ENCODE measurements around the gene ABCC10.

Gene ABCC10

DNA sequence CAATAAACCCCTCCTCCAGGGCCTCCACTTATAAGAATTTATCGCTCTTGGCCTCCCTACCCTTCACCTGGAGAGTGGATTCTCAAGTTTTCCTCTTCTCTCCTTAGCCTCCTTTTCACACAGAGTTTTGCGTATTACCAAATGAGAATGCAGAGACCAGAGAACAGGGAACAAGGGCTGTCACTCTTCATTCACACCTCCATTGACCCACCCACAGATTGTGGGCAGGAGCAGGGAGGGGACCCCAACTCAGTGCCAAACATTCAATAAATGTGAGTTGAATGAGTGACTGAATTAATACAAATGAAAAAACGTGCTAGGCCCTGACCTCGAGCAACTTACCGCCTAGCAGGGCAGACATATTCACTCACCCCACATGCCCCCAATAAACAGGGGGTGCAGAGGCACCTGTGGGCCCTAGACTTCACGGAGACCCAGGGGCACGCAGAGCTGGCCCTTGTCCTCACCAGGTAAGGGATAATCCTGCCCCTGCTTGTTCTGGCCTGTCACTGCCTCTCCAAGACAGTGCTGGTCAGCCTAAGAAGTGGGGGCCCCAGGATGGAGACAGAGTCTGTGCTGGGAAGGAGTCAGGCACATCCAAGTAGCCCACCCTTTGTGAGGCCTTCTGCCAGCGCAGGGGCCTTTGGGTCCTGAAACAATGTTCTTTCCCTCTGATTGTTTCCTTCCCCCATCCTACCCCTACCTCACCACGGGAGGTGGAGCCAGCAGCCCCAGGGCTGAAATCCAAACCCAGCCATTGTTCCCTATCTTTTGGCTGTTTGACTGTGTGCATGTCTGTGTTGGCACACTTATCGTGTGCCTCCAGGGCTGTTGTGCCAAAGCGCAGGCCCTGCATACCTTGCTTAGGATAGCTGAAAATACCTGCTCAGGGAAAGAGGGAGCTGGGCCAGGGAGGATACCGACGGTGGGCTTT is 41.7 kb downstream of the ABCC10 start:
- no peak for DNase-seq

DNA sequence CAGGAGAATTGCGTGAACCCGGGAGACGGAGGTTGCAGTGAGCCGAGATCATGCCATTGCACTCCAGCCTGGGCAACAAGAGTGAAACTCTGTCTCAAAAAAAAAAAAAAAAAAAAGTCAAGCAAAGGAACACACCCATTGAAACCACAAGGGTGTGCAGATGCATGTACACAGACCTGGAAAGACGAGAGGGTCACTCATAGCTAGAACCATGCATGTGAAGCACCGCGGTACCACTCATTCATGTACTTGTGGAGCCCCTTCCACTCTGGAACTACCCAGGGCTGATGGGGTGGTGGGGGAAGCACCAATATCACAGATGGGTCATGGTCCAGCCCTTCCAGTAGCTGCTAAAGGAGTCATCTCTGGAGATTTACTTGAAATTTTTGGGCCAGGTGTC is 42.6 kb downstream of the ABCC10 start:
- no peak for DNase-seq

DNA sequence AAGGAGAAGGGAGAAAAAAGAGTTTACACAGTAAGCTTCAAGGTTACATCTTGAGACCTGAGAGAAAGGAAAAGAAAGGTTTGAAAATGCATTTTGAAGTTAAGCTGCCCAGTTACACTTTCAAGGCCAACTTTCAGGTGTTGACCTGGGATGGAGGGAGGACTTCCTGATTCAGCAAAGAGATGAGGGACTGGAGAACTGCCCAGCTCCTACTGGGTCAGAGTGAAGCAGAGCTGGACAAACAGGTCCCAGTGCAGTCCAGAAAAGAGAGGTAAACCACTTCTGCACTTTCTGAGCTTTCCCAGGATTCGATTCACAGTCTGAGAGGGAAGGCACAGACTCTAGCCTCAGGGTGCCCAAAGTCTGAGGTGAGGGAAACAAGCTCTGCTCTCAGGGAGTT is 44.1 kb downstream of the ABCC10 start:
- no peak for DNase-seq

DNA sequence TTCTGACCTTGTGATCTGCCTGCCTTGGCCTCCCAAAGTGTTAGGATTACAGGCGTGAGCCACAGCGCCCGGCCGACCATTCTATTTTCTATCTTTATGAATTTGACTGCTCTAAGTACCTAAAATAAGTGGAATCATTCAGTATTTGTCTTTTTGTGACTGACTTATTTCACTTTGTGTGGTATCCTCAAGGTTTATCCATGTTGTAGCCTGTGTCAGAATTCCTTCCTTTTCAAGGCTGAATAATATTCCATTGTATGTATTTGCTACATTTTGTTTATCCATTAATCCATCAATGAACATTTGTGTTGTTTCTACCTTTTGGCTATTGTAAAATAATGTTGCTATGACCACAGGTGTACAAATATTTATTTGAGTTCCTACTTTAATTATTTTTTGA is 45.2 kb downstream of the ABCC10 start:
- DNase-seq: no peak

GRCh38 chr6:43475516-43475915 is 48.2 kb downstream of the ABCC10 start:
- no peak for DNase-seq

- DNase-seq: no peak
Measured at GRCh38 chr6:43476746-43477145, 49.4 kb downstream of the ABCC10 start.

DNA sequence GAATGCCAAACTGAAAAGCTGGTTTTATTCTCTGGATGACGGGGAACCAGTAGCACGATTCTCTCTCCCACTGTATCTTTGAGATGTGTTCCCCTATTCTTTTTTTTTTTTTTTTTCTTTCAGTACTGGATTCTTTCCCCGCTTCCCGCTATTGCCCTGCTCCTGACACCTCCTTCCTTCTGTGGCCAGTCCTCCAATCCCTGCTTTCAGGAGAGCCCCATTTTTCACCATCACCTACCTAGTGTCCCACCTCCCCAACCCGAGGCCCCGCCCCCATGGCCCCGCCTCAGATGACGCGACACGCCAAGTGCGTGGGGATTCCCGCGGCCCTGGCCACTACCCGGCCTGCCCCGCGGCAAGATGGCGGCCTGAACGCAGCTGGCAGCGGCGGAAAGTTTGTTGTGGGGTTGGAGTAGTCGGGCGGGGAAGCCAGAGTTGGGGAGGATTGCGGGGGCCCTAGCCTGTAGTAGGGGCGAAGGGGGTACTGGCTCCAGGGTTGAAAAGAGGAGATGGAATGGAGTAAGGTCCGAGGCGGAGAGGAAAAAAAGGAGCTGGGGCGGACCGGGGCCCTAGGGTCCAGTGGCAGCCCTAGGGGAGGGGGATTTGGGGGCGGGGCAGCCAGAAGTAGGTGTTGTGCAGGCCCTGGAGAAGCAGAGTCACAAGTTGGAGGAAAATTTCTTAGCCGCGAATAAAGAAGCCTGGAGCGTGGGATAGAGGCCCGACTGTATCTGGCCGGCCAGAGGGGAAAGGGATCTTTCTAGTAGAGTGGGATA is 50.1 kb downstream of the ABCC10 start, which contains the start of gene TJAP1:
TSS of gene TJAP1 (plus strand) at position 336 of the 773 bp plus-strand sequence. CDS start 21,432 bp downstream, outside the sequence.
- peak; percentile 99 for DNase-seq

DNA sequence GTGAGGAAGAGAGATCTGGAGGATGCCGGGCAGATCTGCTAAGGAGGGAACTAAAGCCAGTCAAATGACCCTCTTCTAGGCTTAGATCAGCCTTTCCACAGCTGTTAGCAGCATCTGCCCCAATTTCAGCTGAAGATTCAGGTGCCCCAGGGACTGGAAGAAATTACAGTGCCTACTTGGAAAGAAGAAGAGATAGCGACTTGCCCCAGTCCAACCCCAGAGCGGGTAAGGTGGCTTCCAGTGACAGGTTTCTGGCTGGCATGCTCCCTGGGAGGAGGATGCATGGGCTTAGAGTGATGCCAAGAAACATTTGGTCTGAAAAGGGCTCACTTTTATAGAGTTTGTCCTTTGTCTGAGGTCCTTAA is 50.6 kb downstream of the ABCC10 start:
- no peak for DNase-seq

GRCh38 chr6:43481075-43481474 is 53.7 kb downstream of the ABCC10 start:
- no peak for DNase-seq

- no peak for DNase-seq
Measured at GRCh38 chr6:43481591-43482236, 54.4 kb downstream of the ABCC10 start.

DNA sequence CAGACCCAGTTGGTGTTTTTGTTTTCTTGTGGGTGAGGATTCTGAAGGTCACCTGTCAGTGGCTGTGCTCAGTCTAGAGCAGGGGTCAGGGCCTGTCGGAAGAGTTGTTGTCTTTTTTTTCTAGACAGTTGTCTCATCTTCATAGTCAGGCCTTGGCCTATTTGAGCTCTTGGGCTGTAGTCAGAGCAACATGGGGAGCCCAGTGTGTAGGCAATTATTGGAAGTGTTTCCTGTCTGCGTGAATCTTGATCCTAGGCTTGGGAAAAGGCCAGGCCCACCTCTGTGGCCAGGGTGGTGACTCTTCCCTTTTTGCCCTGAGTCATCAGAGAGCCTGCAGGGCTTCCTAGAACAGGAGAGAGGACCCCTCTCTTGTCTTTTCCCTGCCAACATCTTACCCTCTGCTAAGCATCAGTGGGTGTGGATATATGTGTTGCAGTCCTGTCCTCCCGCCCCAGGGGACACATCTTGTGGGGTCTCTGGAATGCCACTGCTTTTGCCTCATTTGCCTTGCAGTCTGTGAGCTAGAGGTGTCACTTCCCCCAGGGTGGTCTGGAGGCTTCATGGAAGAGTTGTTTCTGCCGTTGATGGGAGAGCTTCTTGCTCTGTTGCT is 61.4 kb downstream of the ABCC10 start:
- DNase-seq: no peak

GRCh38 chr6:43489277-43490072 is 62.1 kb downstream of the ABCC10 start:
- DNase-seq: no peak

DNA sequence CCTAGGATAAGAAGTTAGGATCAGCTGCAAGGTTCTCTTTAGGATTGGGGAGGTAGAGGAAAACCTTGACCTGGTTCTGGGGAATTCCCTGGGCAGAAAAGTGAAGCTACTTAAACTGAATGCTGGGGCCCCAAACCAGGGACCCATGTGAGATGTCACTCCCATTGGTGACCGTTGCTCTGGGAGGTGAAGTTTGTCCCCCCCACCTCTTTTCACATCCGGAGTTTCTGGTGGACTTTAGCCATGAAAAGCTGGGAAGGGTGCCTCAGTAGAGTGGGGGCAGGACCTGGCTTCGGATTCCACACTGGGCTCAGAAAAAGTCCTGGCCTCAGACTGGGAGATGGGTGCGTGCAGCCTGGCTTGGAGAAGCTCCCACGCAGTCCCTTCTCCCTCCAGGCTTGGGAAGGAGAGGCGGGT is 63.2 kb downstream of the ABCC10 start:
- no peak for DNase-seq

DNA sequence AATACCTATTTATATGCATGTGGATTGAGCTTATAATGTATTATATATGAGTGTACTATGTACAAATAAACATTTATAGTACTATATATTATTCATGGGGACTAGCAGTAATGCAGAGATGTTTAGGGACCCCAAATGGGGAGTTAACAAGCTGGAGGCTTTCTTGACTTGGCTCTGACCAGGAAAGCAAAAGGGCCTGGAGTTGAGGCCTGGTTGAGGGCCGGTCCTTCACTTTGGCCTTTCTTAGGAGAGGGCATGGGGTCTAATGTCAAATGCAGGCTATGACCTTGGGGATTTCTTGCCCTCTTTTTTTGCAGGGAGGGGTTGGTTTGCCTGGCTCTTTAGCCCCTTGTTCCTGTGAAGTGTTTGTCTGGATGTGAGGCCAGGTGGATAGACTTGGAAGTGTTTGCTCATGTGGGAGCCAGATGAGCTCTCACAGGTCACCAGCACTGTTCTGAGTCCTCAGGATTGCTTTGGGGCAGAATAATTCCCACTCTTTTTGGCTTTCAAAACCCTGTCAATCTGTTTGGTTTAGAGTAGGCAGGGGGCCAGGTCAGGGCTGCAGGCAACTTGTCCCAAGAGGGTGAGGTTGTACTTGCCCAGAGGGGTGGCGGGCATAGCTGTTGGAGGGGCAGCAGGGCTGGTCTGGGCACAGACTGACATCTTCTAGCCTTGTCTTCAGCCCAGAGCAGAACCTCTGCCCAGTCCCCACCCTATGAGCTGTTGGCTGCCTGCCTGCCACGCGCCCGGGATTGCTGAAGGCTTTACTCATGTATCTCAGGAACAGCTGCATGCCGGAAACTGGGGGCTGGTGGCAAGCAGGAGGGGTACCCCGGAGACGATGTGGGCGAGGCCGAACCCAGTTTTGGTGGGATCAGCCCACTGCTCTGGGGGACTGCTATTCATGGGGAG is 64.7 kb downstream of the ABCC10 start:
- no peak for DNase-seq

DNA sequence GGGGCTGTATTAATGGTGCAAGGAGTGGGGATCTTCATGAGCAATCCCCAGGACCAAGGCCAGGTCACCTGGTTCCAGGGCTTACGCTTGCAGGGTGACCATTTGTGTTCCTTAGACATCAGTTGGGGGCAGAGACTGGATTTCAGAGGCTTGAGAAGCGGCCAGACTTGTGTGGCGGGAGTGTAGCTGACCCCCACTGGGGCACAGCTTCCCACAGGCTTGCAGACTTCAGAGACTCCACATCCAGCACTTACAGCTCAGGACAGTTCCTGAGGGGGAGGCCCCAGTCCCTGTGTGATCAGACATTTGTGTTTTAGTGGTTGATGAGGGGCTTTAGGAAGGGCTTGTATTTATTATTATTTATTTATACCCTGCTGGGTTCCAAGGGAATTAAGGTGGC is 65.3 kb downstream of the ABCC10 start:
- no peak for DNase-seq

GRCh38 chr6:43493230-43493629 is 65.9 kb downstream of the ABCC10 start:
- no peak for DNase-seq

GRCh38 chr6:43493833-43494232 is 66.5 kb downstream of the ABCC10 start:
- DNase-seq: no peak

DNA sequence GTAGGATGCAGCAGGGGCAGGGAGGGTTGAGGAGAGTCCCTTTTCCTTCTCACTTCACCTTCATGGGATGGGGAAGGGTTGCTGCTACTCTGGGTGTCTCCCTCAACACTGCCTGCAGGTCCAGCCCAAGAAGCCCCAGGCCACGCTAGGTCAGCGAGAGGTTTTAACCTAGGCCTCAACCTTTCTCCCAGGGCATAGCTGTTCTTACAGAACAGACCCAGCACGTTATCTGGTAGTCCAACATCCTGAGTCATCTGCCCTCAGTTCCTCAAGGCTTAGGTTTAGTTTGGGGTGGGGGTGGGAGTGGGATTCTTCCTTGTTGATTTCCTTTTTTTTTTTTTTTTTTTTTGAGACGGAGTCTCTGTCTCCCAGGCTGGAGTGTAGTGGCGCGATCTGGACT is 67.0 kb downstream of the ABCC10 start:
- no peak for DNase-seq

GRCh38 chr6:43494766-43495165 is 67.4 kb downstream of the ABCC10 start:
- DNase-seq: no peak

DNA sequence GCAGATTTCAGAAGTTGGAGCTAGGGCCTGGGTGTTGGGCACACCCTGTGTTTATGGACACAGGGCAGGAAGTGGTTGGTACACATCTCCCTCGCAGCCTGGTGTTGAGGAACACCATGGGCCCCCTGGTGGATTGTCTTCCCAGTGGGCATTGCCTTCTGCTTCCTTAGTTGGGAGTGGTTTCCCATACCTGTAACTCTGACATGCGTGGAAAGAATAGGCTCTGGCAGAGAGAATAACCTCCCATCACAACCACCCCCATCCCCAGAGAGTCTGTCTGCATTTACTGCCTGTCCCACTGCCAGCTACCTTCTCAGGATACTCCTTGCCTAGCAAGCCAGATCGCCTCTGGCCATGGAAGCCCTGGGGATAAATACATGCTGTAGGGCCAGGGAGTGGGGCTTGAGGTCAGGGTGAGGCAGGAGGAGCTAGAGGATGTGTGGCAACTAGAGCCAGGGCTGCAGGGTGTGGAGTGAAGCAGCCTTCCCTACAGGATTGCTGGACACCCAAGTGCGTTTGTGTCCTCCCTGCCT is 68.1 kb downstream of the ABCC10 start:
- no peak for DNase-seq
